Activated CD4-positive, alpha-beta T cell treated with anti-CD3 and anti-CD28 coated beads, Interleukin-2, amount 50 U/mL, for 48 hours (primary cell): ENCODE data around the gene HGF.

ENCODE experiments used
- DNase-seq, 2 experiments: peaks; one replicate each; pipeline ENCODE4 v3.0.0-alpha.2; 2020

The HGF gene

DNA sequence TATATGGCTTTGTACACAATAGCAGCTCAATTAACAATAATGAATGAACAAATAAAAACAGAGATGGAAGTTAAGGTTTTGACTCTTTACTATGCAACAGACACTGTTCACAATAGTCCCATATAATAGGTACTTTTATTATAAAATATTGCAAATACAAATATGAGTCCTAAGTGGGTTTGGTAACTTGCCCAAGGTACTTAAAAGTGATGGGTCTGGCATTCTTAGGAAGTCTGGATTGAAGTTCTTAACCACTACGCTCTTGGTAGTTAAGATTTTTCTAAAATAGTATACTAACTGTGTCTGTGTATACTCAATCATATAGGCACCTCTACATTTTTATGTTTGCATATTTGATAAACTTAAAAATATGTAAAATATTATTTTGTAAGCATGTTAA, 55.5 kb downstream of the HGF start:
- no peak for DNase-seq

DNA sequence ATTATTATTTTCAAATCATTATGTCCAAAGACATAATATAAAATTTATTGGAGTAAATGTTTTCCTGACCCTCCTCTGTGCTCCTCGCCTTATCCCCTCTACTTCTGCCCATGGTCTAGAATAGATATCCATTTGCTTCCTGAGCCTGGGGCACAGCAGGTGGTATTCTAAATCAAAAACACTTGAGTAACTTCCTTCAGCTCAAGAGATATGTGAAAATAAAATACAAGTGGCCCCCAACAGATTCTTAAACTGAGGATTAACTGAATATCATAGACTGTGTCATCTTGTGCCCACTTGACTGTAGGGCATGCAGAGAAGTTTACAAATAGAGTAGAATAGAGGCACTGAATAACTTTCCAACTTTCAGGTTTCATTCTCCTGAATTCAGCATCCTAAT, 59.1 kb downstream of the HGF start:
- DNase-seq, result no peak

DNA sequence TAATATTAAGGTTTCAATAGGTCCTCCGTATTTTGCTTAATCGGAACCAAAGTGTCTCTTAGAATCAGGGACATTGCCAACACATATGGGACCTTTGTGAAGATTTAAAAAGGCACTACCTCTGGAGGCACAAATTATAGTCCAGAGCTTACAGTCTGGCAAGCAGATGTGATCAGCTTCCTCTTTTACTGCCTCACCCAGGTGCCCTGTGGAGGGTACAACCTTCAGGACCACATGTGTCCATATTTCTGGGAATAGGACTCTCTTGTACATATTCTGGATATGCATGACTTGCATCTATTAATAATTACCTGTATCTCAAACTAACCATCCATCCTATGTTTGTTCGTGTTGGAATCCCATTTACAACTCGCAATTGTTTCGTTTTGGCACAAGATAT, 60.0 kb downstream of the HGF start:
- DNase-seq, result no peak

DNA sequence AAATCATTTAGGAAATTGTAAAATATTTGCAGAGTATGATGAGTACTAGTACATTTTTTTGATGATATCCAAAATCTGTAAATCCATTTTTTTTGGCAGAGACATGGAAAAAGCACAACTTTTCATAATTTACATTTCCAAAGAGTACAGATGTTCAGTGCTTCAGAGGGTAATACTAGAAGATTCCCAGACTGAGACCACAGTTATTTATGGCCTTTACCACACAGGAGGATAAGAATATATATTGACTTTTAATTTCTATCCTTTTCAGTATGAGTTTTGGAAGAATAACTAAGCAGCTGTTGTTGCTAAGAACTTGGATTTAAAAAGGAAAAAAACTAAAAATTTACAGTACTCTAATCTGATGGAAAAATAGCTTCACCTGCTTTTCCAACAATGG, 61.9 kb downstream of the HGF start:
- no peak for DNase-seq

DNA sequence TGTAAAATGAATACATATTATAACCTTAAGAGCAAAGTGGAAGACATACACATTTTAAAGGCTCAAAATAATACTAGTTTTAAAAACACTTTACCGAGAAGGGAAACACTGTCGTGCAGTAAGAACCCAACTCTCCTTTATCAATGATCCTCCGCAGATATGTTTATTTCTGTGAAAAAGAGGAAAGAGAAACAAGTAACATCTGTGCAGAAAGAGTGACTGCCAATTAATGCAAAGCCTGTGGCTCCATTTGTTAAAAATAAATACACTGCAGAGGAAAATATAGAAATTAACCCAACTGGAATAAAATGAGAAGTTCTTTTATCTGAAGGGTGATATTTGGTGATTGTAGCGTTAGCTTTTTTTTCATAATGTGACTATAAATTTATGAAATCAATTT, 62.7 kb downstream of the HGF start:
- no peak for DNase-seq

DNA sequence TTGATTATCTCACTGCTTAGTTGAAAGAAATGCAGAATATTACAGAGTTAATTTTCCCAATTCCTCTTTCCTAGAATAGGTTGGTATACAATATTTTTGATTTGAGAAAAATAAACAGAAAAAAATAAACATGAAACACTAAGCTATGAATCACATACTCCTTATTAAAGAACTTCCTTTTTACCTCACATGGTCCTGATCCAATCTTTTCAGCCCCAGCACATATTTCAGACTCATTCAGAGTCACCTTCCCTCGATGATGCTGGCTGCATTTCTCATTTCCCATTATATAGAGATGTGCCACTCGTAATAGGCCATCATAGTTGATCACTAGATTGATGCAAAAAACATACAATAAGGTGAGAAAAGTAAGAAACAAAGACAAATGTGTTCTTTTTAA, 64.6 kb downstream of the HGF start:
- no peak for DNase-seq

DNA sequence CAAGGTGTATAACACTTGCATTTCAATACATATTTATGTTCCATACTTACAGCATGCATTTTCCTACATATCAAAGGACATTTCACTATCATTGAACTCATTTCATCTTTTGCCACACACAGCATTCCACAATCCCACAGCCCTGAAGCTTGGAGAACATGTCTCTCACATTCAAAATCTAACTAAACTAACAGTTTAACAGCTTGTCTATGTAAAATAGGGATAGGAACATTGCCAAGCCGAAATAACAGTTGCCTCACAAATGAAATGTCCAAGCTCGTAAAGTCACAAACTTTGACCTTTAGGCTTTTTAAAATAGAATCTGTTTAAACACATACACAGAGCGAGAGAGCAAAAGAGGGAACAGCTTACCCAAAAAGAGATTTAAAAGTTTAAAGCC, 65.3 kb downstream of the HGF start:
- DNase-seq, result no peak

DNA sequence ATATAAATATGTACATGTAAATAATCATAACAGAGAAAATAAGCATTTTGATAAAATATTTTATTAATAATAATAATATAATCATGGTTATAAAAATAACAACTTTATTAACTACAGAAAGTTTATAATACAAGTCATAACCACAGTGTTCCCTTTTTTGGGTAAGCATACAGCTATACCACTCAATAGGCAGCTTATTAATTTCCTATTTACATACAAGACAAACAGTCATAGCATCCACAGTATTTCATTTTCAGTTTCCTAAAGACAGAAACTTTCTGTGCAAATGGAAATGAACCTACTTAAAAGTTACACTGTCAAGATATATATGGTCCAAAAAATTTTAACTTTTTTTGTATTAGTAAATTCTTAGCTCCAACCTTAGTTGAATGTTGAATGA, 70.9 kb downstream of the HGF start:
- no peak for DNase-seq

DNA sequence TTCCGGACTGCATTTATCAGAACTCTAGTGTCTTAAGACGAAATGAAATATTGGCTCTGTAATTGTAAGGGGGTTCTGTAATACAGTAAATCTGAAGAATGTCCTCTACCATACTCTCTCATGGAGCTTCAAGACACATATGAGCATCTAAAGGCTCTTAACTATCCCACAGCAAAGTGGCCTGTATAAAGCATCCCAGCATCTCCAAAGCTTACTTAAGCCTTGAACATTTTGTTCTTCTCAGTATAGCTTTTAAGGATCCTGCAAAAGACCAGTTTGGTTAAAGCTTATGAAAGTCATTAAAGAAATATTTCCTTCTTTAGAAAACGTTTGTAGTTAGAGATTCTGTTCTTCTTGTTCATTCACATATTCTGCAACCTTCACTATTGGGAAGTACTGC, 75.1 kb downstream of the HGF start:
- no peak for DNase-seq

DNA sequence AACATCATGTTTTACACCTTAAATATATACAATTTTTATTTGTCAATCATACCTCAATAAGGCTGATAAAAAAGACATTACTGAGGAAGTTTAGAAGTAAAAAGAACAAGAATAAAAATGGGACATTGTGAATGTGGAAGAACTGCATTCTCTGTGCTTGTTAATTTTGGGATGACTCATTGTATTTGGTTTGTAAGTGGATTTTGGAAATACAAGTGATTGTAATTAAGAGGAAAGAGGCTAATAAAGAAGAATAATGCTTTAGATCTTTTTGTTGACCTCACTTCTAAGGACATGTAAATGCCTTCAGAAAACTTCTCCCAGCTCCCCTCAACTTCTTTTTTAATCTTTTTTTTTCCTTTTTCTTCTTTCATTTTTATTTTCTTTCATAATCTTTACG, 76.0 kb downstream of the HGF start:
- DNase-seq, result no peak

DNA sequence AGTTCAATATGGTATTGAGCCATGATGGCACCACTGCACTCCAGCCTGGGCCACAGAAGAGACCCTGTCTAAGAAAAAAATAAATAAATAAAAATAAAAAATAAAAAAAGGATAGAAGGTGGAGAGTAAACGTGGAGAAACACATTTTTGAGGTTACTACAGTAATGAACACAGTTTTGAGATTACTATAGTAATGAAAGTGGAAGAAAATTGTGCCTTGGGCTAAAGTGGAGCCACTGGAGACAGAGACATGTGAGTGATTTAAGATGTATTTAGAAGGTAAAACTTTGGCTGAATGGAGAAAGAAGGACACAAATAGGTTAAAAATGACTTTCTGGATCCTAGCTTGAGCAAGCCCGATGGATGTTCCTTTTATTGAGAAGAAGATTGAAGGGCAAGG, 76.8 kb downstream of the HGF start:
- no peak for DNase-seq

DNA sequence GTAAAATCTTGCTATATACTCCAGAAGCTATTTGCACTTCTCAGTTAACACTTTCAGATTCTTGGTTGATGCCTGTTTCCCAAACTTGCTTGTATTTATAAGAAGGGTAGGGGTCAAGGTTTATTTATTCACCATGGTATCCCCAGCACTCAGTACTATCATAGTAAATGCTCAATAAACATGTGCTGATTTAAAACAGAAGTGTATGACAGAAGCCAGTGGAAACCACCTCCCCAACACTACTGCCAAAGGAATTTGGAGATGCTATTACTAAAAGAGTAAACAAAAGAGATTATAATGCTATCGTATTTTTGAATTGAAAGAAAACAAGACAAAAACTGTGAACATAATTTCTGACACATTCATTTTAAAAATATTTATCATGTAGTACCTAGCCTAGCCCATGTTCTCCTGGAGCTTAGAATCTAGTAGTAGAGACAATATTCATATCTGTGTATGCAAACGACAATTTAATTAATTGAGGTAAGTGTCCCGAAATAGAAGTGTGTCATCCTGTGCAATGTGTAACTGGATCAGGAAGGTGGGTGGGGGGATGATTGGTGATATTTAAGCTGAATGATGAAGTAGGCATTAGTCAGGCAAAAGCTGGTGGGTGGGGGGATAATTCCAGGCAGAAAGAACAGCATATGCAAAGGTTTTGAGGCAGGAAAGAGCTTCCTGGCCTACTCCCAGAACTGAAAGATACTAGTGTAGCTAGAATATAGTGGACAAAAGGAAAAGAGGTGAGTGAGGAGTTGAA, 77.5 kb downstream of the HGF start:
- no peak for DNase-seq

DNA sequence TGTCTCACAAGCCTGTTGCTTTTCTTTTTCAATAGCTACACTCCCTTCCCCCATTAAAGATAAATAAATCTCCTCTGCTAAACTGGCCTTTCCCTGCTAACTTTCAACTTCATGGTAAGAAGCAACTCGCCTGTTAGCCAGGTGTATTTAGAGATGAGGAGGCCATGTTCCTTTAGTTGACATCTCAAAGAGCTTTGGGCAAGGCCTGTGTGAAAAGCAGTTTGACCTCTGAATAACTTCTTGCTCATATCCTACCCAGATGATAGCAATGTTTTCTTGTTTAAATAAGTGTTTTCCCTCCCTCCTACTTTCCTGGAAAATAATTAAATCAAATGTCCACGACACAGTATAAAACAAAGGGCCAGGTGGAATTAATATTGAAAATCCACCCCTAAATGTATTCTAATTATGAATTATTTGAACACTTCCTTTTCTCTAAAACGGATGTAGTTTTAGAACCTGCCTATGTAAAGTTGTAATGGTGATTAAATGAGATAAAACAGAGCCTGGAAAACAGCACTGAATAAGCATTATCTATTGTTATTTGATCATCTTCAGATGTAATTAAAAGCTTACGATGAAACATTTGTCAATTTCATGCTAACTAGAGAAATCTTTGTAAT, 78.5 kb downstream of the HGF start:
- DNase-seq, result no peak

DNA sequence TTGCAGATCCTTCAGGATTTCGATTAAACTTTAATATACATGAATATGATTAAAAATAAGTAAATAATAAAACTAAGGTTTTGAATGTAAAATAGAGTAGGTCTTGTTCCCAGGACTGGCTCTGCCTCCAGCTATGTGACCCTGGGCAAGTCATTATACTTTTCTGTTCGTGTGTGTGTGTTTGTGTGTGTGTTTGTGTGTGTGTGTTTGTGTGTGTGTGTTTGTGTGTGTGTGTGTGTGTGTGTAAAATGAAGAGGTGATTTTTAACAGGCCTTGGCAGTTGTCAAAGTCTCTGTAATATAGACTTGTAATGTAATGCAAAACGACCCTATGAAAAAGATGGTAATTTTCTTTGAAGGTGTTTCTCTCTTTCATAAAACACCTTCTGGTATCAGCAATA, 79.2 kb downstream of the HGF start:
- DNase-seq, result no peak

DNA sequence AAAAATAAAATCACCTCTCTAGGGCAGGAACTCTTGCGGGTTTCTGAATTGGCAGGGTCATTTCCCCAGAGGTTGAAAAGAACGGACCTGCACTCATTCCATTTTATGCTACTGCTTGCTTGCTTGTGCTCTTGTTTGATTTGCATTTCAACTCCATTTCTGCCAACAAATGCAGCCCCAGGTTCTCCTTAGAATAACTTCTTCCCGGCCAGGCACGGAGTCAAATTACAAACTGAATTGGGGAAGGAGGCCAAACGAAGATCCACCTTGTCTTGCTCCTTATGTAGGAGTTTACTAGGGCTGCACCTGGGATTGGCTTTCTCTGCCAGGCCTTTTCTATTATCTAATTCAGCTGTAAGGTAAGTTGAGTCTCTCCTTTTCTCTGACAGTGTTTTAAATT, 79.6 kb downstream of the HGF start:
- DNase-seq, result no peak

DNA sequence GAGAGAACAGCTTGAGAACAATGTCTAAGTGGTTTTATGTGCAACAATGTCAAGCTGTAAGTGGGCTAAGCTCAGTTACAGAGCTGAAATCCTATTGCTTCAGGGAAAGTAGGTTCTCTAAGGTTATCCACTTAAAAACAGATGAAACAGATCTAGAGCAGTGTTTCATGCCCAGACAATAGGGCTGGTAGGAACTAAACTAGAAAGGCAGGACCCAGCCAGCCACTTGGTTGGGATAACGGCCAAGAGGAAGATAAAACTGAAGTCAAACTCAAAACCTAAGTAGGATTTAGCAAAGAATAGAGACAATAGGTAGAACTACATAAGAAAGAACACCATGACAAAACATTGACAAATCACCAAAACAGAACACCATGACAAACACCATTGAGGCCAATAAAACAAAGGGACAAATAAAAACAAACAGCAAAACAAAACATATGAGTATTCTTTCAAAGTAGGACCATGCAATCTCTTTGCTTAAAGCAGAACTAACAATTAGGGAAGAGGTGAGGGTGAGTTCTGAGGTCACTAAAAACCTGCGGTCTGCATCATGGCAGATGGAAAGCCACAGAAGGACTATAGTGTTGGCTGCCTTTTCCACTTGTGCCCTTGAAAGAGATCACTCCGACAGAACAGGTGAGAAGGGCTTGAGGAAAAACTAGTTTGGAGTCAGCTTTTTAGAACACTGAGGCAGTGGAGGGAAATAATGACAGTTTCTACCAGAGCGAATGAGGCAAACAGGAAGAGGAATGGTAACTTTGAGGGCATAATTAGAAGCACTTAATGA, 81.0 kb downstream of the HGF start:
- DNase-seq, result no peak

DNA sequence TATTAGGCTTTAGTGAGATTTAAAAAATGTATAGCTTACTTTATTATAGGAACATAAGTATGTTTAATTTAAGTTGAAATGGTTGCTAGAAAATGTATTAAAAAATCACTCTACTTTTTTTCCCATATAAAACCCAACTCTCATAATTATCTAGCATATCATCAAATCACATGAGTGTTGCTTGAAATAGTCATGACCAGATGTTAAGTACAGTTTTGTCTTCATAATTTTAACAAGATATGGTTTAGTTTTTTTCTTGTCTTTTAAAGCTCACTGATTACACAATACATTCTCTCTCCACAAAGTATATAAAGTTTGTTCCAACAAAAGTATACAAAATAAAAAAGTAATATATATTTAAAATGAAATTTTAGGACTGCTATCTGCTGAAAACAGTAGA, 82.8 kb downstream of the HGF start:
- DNase-seq, result no peak

DNA sequence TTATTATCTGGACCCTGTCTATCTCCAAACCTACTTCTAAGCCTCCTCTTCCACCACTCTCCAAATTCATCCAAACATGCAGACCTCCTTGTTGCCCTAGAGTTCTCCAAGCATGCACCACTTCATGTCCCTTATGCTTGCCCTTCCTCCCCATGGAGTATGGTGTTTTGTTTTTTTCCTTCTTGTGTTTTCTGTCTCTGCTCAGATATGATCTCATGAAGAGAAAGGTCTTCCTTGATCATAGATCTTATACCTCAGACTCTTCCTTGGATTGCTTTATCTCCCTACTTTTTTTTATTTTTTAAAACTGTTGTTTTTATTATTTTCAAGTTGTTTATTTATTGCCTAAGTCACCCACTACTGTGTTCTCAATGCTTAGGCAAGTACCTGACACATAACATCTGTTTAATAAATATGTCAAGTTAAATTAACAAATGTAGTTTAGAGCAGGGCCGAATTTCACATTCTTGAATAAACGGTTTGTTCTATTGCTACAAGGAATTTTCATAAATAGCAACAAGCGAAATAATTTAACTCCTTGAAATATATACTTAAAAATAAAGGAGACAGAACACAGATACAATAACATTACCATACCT, 84.5 kb downstream of the HGF start:
- DNase-seq, result no peak

DNA sequence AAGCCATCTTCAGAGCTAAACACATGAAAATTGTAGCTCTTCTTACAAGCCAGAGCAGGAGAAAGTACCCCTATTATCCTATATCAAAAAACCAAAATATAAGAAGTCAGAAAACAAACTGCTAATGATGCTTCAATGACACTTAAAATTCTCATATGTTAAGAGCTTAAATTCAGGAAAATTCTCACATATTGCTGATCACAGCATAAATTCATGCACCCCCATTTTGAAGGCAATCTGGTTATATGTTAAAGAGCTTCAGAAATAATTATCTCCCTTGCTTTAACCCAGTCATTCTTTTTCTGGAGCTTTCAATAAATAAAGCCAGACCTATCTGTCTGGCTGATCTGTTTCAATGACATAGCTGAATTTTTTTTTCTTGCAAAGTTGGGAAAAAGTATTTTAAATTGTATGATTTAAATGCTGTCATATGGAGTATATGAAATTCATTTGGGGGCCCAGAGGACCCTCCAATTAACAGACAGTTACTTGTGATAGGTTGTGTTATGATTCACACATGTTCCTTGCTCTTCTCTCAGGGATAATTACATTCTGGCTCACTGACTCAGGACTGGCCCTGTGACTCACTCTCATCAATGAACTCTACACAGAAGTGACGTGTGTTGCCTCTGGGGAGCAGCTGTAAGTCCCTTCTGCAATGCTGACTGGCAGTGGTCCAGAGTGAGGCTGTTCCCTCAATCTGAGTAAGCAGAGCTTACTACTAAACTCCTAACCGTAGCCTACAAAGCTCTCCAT, 85.2 kb downstream of the HGF start:
- no peak for DNase-seq

DNA sequence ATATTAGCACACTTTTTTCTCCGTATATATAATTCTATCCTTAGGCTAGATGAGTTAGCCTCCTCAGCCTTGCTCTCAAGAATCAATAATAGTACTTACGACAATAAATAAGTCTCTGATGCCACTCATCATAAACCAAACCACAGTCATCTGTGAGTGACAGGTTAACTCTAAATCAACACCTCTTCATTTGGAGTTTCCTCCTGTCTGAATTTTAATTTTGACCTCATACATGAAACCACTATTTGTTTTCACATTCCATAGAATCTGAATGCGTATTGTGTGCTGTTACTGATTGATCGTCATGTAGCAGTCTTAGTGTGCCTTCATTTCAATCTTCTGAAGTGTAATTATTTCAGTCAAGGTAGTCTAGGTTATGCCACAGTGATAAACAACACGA, 85.8 kb downstream of the HGF start:
- no peak for DNase-seq

DNA sequence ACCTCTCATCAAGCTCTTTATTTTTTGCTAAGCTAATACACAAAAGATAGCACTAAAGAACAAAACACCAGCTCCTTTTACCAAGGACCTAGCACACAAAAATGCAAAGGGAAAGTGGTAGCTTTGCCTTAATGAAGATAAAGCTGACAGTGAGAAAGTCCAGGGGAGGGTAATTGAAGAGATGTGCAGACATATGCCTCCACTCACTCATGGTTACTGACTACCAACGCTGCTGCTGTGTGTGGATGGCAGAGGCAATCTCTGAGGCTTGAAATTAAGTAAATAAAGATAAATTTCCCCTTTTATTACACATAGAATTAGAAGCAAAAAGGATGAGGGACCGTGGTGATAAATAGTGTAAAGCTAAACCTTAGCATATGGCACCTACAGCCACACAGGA, 87.0 kb downstream of the HGF start:
- DNase-seq, result no peak

DNA sequence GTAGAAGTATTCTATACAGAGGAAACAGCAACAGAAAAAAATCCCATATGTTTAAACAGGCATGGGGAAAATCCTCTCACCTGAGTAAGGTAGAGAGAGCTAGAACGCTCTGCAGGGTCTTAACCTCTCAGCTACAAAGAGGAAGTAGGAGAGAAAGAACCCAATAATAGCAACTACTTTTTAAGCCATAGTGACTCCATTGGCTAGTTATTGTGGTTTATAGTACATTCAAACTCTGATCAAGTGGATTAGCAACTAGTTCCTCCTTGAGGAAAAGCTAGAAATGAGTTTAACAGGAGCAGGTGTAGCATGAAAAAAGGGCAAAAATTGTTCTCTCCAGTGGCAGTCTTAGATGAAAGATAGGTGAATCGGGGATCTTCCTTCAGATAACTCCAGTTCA, 89.7 kb downstream of the HGF start:
- DNase-seq, result no peak

DNA sequence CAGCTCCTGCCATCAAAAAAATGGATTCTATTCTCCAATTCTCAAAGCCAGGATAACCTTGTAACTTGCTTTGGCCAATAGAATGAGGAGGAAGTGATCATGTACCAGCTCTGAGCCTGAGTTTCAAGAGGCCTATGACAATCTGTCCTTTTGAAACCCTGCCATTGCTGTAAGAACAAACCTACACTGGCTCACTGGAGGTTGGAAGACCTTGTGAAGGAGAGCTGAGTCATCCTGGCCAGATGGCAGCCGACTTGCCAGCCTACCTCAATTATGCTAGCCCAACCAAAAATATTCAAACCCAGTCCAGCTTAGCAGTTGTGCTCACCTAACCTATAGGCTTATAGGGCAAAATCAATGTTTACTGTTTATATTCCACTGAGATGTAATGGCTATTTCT, 93.0 kb downstream of the HGF start:
- DNase-seq, result no peak
